G401 (cell line): ENCODE measurements around the gene LCE3C. TPM values are rescaled to one million over a fixed set of nuclear protein-coding genes. Genes with fewer than 3 reads are reported as not detected.
"Not testable (repeated sequence)": the region's sequence is repeated elsewhere in the genome, so short reads cannot be mapped to it uniquely, and the experiment has no call there.

Experiments used
- DNase-seq: peaks from one replicate; pipeline ENCODE4 v3.0.0-alpha.2; 2015; ENCODE audit warnings: low spot score
- in situ Hi-C: cut with HindIII; loops from 2 replicates; pipeline ENCODE4 v1.10.0; 2016; ENCODE audit warnings: low sequenced_read_pairs, mixed read lengths
- total RNA-seq: library from RNA; depleted of rRNA; stranded (reverse); fragments of >200 nt; shearing (Covaris generic); gene quantifications from 2 replicates; pipeline ENCODE4 v1.2.3, GENCODE V29; 2014; rRNA removed

The LCE3C gene, protein sequence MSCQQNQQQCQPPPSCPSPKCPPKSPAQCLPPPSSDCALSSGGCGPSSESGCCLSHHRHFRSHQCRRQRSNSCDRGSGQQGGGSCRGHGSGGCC
- not detected in 2 replicates for total RNA-seq

DNA sequence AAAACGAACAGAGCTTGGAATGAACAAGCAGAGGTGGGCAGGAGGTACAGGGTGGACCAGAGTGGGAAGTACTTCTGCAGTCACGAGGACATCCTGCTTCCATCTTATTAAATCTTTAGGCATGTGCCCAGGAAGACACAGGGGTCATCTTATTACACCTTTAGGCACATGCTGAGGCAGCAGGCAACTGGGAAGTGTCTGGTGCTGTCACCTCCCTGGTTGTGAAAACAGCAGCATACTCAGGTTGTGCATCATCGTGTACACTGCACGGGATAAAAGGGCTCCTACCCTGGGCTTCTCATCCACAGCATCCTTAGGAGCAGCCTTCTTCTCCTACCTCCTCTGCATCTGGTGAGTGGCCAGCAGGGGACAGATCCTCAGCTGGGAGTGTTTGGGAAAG, at the start of gene LCE3C:
LCE3C (plus strand) TSS at position 301 of the 400 bp plus-strand sequence. CDS start 498 bp downstream, outside the sequence.
- DNase-seq: no peak
- in situ Hi-C loops: no loop called here

DNA sequence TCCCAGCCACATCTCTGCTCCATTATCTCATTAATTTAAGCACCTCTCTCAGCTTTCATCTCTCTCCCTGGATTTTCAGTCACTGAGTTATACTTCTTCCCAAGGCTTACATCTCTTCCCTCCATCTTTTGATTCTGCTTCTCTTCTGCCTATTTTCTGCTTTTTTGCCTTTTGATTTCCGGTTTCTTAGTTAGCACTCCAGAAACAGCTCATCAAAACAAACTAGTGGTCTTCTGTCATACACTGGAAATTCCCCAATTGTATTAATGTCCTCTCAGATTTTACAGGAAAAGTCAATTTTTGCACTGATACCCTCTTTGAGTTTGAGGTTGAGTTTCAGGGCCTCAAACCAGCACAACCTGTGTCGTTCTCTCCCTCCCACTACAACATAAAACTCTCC, 34.9 kb upstream of the LCE3C start:
- in situ Hi-C loops: no loop called here
- DNase-seq: no peak

DNA sequence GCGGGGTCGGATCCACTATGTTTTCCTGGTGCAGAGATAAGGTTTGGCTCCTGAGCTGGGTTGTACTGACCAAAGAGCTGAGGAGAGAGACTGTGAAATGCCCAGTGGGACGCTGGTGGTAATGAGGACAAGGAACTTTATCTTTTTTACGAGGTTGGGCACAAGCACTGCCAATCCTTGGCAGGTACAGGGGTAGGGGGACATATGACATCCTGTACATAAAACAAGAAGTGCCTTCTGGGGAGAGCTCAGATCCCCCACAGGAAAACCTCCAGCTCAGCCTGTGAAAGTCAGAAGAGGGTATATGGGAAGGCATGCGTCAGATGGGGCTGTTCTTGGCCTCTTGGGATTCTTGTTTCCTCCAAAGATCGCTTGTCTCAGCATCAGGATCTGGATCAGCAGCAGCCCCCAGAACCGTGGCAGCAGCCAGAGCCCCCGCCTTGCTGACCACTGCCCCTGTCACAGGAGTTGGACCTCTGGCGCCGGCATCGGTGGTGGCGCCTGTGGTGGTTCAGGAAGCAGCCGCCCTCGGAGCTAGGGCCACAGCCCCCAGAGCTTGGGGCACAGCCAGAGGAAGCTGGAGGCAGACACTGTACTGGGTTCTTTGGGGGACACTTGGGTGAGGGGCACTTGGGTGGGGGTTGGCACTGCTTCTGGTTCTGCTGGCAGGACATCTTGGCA, 34.4 kb upstream of the LCE3C start:
- in situ Hi-C loops: no loop called here
- DNase-seq: no peak

DNA sequence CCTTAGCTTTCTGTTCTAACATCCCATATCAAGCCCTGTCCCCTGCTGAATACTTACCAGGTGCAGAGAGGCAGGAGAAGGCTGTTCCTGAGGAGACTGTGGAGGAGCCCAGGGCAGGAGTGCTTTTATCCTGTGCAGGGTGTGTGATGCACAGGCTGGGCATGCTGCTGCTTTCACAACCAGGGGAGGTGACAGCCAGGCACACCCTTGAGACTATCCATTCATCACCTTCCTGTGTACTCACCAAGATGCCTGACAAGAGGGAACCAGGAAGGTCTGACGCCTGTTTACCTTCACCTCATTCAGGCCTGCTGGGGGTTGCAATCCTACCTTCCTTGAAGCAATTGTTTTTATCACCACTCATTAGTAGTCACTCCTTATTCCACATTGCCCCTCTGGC, 33.4 kb upstream of the LCE3C start, which contains the start of gene LCE3E:
LCE3E (minus strand) TSS at position 100 of the 400 bp plus-strand sequence. CDS start 572 bp downstream, outside the sequence.
- no peak for DNase-seq
- in situ Hi-C loops: no loop called here

DNA sequence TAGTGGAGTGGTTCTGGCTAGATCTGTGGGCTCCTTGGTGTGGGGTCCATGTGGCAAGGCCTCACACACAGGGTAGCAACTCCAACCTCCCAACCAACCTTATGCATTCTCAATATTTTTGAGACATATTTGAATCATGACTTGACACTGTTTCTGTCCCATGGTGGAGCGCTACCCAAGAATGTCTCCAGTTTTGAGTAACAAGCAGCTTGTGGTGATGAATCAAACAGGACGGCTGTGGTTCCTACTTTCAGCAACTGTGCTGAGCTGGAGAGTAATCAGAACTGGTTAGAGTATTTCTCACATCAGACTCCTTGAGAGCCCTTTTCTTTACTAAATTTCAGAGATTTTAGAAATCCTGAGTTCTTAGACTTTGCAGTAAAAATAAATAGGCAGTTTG, 22.9 kb upstream of the LCE3C start:
- no peak for DNase-seq
- in situ Hi-C loops: no loop called here

DNA sequence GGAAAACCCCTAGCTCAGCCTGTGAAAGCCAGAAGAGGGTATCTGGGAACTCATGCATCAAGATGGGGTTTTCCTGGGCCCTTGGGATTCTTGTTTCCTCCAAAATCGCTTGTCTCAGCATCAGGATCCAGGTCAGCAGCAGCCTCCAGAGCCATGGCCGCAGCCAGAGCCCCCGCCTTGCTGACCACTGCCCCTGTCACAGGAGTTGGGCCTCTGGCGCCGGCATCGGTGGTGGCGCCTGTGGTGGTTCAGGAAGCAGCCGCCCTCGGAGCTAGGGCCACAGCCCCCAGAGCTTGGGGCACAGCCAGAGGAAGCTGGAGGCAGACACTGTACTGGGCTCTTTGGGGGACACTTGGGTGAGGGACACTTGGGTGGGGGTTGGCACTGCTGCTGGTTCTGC, 20.5 kb upstream of the LCE3C start:
- in situ Hi-C loops, DNase-seq: not testable (repeated sequence)

DNA sequence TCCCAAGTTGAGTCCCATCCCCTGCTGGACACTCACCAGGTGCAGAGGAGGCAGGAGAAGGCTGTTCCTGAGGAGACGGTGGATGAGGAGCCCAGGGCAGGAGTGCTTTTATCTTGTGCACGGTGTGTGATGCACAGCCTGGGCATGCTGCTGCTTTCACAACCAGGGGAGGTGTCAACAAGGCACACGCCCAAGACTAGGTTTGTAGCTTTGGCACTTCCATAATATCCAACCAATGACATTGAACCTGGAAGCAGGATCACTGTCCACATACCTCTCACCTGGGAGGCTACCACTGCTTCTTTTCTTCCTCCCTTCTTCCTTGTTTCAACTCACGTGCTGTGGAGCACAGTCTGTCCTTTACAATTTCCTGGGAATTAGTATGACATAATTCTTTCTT, 19.6 kb upstream of the LCE3C start, which contains the start of gene LCE3D:
LCE3D (minus strand) TSS at position 84 of the 400 bp plus-strand sequence. CDS start 580 bp downstream, outside the sequence.
- in situ Hi-C loops: no loop called here
- DNase-seq: no peak

DNA sequence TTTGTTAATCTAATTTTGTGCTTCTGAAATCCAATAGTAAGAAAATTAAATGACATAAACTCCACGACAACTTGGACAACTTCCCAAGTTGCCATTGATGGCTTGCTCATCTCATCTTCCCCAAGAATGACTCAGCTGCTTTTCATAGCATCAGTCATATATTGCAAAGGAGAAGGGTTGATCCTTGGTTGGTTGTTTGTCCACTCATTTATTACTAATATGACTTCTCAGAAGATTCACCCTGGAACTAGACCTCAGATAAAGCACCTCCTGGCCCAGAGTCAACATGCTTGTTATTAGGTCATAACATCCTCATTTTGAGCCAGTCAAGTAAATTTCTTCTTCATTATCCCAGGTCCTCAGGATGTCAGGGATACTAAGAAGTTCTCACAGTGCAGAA, 17.4 kb upstream of the LCE3C start:
- no peak for DNase-seq
- in situ Hi-C loops: no loop called here

DNA sequence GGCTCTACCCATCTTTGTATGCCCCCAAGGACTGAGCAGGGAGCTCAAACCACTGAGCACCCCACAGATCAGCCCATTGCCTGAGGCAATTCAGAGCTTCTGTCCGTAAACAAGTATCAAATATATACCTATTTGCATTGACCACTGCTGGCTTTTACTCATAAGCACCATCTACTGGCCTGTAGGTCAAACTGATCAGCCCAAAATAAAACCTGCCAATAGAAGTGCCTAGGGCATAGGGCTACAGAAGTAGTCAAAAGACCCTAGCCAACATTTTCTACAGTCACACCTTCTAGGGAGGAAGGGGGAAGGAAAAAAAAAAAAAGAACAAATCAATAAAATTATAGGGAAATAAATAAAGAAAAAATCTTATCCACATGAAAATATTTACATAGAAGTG, 14.4 kb upstream of the LCE3C start:
- DNase-seq: no peak
- in situ Hi-C loops: no loop called here

DNA sequence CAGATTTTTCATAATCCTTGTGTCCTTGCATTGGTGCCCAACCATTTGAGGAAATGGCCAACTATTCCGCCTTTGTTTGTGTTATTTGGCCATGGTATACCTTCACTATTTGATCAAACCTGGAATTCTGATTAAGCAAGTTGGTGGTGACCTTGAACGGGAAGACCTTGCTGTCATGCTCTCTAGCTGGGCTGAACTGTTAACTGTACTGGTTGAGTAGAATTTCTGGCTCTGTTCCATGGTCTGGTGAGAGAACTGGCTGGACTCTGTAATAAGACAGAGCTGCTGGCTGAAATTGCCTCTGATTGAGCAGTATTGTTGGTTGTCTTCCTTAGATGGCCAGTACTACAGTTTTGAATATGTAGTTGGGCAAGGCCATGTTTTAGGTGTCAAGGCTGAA, 3.0 kb upstream of the LCE3C start:
- DNase-seq: no peak
- in situ Hi-C loops: no loop called here

DNA sequence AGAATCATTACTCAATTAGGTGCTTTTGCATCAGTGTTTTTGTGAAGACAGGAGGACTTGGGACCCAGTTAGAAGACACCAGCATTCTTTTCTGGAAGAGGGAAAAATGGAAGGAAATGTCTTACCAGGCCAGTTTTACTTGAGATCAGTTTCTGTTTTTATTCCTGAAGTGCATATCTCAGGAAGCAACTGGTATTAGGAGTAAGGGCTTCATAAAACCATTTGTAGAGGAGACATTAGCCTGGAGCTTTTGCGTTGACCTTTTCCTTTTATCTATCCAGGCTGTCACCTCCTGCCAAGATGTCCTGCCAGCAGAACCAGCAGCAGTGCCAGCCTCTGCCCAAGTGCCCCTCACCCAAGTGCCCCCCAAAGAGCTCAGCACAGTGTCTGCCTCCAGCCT, 13.5 kb downstream of the LCE3C start, which contains the start of gene LCE3B:
LCE3B (plus strand) TSS at position 301 of the 400 bp plus-strand sequence; CDS start at position 301, 0 bp downstream.
- no peak for DNase-seq
- in situ Hi-C loops: no loop called here

DNA sequence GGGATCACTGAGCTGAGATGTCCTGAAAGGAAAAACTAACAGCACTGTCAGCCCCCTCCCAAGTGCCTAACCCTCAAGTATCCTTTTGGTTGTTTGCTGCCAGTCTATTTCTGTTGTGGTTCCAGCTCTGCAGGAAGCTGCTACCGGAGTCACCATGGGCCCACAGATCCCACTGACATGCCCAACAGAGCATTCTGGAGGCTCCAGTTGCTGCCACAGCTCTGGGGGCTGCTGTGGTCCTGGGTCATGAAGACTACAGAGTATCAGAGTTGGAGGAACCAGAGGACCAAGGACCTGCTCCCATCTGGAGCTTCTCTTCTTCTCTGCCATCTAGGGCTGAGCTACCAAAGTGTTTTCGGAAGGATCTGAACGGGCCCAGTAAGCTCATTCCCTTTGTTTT, 22.0 kb downstream of the LCE3C start:
- no peak for DNase-seq
- in situ Hi-C loops: no loop called here

DNA sequence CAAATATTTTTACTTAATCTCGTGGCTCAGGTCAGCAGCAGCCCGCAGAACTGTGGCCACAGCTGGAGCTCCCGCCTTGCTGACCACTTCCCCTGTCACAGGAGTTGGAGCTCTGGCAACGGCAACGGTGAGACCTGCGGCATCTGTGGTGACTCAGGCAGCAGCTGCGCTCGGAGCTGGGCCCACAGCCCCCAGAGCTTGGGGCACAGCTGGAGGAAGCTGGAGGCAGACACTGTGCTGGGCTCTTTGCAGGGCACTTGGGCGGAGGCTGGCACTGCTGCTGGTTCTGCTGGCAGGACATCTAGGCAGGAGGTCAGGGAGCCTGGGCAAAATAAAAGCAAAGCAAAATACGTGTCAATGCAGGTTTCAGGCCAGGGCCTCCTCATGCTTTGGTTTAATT, 22.8 kb downstream of the LCE3C start, which contains the start of gene LCE3A:
LCE3A (minus strand) TSS at position 301 of the 400 bp plus-strand sequence; CDS start at position 301, 0 bp downstream.
- DNase-seq: no peak
- in situ Hi-C loops: no loop called here

DNA sequence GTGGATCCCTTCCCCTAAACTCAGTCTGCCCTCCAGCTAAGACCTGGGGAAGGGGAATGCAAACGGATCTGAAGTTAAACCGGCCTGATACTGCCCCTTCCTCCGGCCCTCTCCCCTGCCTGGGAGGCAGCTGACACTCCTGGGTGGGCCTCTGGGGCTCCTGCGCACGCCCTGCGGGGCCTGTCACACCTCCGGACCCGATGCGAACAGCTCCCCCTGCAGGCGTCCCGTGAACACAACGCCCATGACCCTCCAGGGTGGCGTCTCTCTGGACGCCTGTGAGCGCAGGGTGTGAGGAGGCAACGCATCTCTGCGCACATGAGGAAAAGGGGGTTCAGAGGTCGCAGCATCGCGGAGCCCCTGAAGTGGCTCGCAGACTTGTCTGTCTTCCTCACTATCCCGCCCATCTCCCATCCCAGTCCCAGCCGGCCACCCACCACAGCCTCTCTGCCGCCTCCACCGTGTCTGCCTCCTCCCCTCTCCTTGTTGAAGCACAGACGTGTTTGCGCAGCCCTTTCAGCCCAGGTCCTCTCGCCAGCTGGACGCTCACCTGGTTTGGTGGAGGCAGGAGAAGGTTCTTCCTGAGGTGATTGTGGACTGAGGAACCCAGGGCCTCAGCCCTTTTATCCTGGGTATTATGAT, 23.3 kb downstream of the LCE3C start:
- in situ Hi-C loops: no loop called here
- no peak for DNase-seq

DNA sequence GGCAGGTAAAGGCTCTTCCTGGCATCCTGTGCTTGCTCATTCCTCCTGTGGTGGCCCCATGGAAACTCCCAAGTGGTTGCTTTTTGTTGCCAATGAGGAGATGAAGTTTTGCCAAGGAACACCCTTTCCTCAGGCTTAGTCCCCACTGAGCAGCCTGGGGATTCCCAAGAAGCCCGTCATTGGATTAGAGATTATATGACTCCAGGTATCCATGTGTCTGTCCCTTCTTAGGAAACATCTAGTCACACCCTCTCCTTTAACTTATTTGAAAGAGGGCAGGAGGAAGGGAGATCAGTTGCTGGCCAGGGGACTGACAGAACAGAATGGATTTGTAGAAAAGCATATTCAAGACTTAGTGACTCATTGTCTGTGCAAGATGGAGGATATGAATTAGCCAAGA, 26.7 kb downstream of the LCE3C start:
- no peak for DNase-seq
- in situ Hi-C loops: no loop called here

DNA sequence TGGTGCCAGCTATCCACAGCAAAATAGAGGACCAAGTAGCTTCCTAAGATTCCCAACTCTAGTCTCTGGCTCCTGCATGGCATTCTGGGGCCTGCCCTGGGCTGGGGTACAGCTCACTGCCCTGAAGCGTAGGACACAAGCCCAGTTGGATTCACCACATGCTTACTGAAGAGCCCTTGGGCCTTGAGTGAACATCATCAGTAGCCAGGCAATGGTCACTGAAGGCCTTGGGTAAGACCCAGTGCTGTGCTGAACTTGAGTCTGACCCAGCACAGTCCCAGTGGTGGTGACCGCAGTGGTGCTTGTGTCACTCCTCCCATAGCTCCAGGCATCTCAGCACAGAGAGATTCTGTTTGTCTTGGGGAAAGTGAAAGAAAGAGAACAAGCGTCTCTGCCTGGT, 30.6 kb downstream of the LCE3C start:
- in situ Hi-C loops: no loop called here

DNA sequence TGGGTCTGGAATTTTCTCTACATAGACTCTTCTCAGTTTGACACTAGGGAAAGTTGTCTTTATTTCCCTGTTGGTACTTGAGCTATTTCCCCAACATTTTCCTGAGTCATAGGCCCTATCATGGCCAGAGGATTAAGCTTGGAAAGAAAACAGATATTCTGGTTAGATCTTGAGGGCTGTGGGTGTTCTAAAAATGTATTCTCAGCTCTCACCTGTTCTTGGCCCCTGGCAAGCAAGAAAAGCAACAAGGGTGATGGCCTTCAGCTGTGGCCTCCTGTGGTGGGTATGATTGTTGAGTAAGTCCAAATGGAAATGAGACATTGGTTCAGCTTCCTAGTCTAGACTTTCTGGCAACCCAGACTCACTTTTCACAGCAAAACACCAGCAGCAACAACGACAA, 40.3 kb downstream of the LCE3C start:
- DNase-seq: no peak
- in situ Hi-C loops: no loop called here

More for the DNA sequence above, 30.6 kb downstream of the LCE3C start:
- no peak for DNase-seq

DNA sequence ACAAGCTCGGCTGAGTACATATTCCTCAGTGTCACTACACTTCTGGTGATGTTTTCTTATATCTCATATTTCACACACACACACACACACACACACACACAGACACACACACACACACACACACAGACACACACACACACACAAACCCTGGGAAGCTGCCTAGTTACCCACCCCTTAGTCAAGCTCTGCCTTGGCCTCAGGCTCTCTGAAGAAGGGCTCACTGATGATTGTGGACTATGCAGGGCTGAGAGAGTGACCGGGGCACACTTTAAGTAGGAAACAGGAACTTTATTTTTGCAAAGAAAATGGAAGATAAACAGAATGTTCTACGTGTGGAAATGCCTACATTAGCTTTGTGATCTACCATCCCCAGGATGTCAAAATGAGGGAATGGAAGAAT, 43.9 kb downstream of the LCE3C start:
- DNase-seq: no peak
- in situ Hi-C loops: no loop called here

DNA sequence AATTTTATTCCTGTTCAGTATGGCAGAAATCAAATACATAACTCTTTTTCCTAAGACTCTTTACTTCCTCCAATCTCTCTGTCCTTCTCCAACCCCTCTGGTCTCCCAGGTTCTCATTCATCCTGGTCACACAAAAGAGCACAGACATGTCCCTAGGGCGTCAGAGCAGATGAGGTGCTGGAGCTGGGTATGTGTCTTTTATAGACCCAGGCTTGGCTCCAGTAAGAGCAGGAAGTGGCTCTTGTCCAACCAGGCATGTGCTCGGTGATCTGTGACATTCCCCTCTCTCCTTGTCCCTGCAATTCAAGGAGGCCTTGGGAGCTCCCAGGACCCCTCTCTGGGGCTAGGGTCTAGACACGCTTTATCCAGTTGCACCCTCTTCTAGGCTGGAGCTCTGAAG, 45.1 kb downstream of the LCE3C start:
- in situ Hi-C loops: no loop called here
- no peak for DNase-seq

DNA sequence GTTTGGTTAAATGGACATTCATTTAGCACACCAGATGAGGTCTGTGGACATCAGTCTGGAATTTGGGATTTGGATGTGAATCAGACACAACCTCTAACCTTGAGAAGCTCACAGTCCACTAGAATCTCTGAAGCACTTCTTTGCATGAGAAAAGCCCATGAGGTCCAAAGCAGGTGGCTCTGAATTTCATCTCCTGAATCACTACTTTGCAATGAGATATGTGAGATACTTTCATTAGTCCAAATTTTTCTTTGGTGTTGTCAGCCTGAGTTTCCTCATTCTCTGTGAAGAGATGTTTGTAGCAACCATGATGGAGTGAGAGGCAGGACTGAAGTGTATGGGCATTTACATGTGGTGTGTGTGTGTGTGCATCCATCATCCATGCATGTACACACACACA, 46.6 kb downstream of the LCE3C start:
- no peak for DNase-seq
- in situ Hi-C loops: no loop called here
